Measurements from ENCODE around the gene PRDM5.

- TF ChIP-seq CTCF (IDR thresholded peaks at IDR 0.05; ENCODE audit: insufficient read depth, low read depth, low read length) (no peak), EZH2 (IDR thresholded peaks at IDR 0.05; ENCODE audit: insufficient read depth, low read length) (no peak)
These were observed 212.5 kb downstream of the PRDM5 start for GRCh38 chr4:120709991-120710390.
